SW480 (cell line): ENCODE results near the gene BATF.

ENCODE experiments used
- DNase-seq: peaks from one replicate; pipeline ENCODE4 v3.0.0-alpha.2; 2016; ENCODE audit warnings: low spot score

BATF gene

GRCh38 chr14:75501080-75501479 lies 21.2 kb upstream of the BATF start:
- DNase-seq: no peak

DNA sequence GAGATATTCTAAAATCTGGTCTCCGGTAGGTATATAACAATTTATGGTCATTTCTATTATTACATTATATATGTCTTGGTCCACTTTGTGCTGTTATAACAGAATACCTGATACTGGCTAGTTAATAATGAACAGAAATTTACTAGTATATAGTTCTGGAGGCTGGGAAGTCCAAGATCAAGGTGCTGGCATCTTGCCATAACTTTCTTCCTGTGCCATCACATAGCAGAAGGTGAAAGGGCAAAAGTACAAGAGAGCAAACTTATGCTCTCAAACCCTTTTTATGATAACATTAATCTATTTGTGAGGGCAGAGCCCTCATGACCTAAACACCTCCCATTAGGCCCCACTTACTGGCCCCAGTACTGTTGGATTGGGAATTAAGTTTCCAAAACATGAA lies 17.9 kb upstream of the BATF start:
- no peak for DNase-seq

DNA sequence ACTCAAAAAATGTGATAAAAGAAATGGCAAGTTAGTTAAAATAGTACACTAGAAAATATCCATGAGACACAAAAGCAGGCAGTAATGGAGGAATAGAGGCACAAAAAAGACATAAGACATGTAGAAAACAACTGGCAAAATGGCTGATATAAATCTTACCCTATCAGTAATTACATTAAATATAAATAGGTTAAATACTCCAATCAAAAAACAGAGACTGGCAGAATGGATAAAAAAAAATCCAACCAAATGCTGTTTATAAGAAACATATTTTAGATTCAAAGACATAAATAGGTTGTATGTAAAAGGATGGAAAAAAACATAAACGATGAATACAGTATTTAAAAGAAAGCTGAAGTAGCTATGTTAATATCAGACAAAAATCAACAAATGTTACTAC lies 15.3 kb upstream of the BATF start:
- DNase-seq: no peak

DNA sequence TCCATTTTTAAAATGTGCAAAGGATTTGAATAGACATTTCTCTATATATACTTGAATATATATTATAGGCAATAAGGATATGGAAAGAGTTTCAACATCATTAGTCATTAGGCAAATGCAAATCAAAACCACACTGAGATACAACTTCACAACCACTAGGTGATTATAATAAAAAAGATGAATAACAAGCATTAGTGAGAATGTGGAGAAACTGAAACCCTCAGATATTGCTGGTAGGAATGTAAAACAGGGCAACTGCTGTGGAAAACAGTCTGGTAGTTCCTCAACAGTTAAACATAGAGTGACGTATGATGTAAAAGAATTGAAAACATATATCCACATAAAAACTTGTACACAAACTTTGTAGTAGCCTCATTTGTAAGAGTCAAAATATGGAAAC lies 11.7 kb upstream of the BATF start:
- DNase-seq: no peak

DNA sequence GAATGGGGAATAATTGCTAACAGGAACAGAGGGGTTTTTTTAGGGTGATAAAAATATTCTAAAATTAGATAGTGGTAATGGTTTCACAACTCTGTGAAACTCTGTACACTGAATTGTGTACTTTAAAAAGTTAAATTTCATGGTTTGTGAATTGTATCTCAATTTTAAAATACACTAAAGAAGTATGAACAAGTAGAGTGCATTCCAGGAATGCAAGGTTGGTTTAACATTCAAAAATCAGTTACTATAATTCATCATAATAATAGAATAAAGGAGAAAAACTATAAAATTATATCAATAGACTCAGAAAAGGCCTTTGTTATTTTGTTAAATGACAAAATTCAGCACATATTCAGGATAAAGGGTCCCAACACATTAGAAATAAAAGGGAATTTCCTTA lies 11.1 kb upstream of the BATF start:
- no peak for DNase-seq

DNA sequence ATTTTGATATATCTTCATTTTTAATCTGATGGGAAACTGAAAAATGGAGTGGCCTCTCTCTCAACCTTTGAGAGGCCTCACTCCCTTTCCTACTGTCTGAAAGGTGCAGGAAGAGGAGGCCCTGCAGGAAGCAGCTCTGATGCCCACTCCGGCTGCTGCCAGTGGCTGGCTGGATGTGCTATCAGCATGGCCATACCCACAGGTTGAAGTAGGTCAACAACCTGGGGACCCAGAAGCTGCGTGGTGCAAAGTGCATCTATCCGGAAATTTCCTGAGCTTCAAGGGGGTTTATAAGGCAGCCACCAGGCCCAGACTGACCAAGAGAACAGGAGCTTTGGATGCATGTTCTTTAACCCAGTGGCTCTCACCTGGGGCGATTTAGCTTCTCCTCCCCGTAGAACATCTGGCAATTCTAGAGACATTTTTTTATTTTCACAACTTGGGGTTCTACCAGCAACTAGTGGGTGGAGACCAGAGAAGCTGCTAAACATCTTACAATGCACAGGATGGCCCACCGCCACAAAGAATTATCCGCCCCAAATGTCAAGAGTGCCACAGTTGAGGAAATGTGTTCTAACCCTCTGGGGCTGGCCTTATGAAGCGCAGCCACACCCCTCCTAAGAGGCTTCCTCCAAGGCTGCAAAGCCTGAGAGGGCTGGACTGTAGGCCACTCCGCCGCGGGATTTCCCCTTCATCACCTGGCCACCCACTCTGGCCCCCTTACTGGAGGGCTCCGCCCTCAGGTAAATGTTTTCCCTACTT lies 8.2 kb upstream of the BATF start:
- DNase-seq: no peak

GRCh38 chr14:75514673-75515628 lies 7.3 kb upstream of the BATF start:
- no peak for DNase-seq

DNA sequence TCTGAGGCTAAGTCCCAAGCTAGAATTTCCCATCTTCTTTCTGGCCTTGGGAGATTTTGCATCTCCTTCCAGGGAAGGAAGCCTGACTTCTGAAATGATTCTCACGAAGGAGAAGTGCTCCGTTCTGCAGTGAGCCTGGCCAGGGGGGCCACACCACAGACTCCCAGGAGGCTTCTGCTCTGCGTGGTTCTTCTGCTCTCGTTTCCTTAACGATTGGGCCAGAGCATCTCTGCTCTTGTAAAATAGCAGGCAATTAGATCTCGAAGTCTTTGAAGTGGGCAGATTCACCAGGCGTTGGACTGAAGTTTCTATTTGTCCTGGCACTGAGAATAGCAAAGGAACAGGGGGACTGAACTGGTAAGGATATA lies 6.7 kb upstream of the BATF start:
- no peak for DNase-seq

GRCh38 chr14:75518625-75519024 lies 3.6 kb upstream of the BATF start:
- no peak for DNase-seq

DNA sequence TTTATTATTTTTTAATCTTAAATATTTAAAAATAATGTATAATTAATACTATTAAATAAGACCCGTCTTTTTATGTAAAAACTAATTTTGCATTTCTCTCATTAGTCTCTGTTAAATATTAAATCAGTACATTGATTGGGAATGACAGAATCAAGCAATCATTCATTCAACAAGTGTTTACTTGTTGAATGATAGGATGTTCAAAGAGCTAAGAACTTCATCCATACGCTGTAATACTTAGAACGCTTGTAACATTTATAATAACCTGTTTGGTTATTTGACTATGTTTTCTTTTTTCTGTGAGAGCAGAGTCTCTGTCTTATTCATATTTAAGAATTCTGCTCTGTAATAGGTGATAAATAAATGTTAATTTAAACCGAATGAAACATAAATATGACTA lies 2.9 kb upstream of the BATF start:
- DNase-seq: no peak

DNA sequence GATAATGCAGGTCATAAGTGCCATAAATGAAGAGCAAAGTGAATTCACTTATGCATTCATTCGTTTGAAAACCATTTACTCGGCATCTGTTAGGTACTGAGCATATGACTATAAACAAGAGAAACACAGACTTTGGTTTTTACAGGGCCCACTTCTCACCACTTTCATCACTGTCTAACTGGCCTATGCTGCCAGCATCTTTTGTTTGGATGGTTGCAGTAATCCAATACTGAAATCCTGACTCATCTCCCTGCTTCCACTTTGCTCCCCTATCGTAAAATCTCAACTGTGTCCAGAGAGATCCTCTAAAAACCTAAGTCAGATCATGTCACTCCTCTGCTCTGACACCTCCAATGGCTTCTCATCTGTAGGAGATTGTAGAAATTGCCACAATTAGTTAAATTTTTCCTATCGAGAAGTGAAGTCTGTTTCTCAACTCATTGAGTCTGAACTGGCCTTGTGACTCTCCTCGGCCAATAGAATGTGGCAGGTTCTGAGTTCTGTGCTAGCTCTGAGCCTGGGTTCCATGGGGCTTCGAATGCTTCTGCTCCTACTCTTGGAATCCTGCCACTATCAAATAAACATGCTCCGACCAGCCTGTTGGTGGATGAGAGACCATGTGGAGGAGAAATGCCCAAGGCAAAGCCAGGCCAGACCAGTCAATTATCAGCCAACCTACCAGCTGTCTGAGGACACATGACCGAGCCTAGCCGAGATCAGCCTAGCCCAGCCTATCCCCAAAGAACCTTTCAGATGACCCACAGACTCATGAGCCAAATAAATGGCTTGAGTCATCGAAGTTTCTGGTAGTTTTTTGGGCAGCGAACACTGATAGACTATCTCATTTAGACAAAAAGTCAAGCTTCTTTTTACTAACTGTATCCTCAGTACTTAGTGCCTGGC lies 2.2 kb upstream of the BATF start:
- DNase-seq: no peak

DNA sequence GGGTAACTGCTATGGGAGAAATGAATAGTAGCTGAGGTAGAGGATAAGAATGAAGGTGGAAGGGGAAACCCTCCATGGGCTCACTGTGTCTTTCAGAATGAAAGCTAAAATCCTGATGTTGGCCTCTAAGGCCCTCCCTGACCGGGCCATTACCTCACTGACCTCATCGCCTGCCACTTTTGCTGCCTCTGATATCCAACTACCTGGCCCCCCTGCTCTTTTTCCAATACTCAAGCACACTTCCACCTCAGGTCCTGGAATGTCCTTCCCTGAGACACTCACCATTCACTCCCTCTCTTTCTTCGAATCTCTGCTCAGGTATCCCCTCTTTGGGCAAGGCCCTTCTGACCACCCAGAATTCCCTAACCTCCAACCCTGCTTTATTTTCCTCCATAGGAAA lies 1.4 kb upstream of the BATF start:
- DNase-seq: no peak

DNA sequence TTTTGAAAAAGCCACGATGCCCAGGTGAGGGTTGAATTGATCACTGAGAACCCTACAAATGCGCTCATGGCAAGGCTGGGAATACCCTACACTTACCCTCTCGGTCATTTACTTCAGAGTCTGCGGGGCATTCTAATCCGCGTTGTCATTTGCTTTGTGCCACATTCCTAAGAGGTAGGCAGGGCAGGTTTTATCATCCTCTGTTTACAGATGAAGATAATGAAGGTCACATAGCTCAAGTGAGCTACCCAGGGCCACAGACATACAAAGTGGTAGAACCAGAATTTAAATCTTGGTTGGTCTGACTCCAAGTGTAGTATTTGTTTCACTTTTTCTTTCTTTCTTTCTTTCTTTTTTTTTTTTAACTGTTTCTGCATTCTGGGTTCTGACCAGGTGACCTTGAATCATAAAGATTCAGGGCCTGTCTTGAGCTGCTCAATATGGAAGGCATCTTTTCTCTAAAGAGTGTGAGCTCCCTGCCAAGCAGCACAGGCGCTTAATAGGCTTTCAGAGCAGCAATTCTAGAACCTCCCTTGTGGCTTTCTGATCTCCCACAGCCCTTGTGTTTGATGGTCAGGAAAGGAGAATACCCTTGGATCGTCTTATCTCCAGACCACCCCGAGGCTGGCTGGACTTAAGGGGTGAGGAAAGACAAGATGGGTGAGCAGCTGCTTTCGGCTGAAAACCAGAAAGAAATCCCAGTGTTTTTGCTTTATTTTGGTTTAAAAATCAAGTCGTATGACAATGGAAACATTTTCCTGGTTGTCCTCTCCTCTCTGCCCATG lies 662 bp upstream of the BATF start:
- no peak for DNase-seq

GRCh38 chr14:75522983-75523318 lies 682 bp downstream of the BATF start:
- no peak for DNase-seq

GRCh38 chr14:75523771-75524171 lies 1.5 kb downstream of the BATF start:
- no peak for DNase-seq

DNA sequence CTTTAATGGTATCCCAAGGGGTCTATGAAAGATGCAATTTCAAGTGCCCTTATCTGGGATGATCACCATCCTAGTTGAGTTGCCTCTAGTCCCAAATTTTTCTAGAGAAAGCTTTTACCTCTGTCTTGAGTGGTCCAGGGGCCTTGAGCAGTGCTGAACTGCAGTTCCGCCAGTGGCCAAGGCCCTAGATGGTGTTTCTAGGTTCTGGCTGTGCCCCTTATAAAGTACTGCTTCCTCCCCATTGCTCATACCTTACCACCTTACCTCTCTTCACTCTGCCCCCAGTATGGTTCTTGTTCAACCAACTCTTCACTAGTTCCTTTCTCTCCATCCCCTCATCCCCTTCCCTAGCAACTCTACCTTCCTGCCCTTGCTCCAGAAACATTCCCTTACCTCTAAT lies 3.7 kb downstream of the BATF start:
- DNase-seq: no peak

- no peak for DNase-seq
These were observed 5.3 kb downstream of the BATF start for GRCh38 chr14:75527449-75528163.

GRCh38 chr14:75531256-75531655 lies 9.0 kb downstream of the BATF start:
- DNase-seq: no peak

- no peak for DNase-seq
These were observed 9.5 kb downstream of the BATF start for GRCh38 chr14:75531660-75532317.

- no peak for DNase-seq
These were observed 11.7 kb downstream of the BATF start for GRCh38 chr14:75533791-75534555.
